Vagina (tissue), 2 donors: Measurements from ENCODE around the gene MSMB. TPM values are rescaled to one million over a fixed set of nuclear protein-coding genes. Genes with fewer than 3 reads are reported as not detected.

Source experiments
- DNase-seq, 2 donors: peaks; one replicate each; pipeline ENCODE4 v3.0.0-alpha.2; 2017; ENCODE audit errors: extremely low spot score in 2 of 2
- H3K27ac ChIP-seq: fragments of 200-600 bp; sonication (generic); one replicate; pipeline ENCODE4 v1.5.1; 2019
- H3K27me3 ChIP-seq: fragments of 200-600 bp; sonication (generic); one replicate; pipeline ENCODE4 v1.5.1; 2019
- H3K36me3 ChIP-seq, 2 donors: fragments of 200-600 bp; sonication (generic); one replicate each; pipeline ENCODE4 v1.5.1; 2017 to 2019
- H3K4me1 ChIP-seq: fragments of 200-600 bp; sonication (generic); one replicate; pipeline ENCODE4 v1.5.1; 2019
- H3K4me3 ChIP-seq, 2 donors: fragments of 200-600 bp; sonication (generic); 1 replicate in 1 of 2; 2 replicates in 1 of 2; pipeline ENCODE4 v1.5.1; 2016 to 2019
- H3K9me3 ChIP-seq: fragments of 200-600 bp; sonication (generic); one replicate; pipeline ENCODE4 v1.5.1; 2019
- POLR2A ChIP-seq, 2 donors: fragments of 450-650 bp; IDR thresholded peaks; one replicate each; pipeline ENCODE4 v1.6.1; 2017; ENCODE audit warnings: antibody characterized with exemption in 2 of 2, mild to moderate bottlenecking in 2 of 2, moderate library complexity in 2 of 2
- POLR2AphosphoS5 ChIP-seq, 2 donors: sonication (generic); formaldehyde crosslinking; IDR thresholded peaks; one replicate each; pipeline ENCODE4 v1.9.0; 2017; ENCODE audit warnings: antibody characterized with exemption in 2 of 2, mild to moderate bottlenecking in 2 of 2, low read depth in 1 of 2; ENCODE audit not compliant: insufficient read depth in 1 of 2
- intact Hi-C: fragments of 100-400 bp; cut with DNase I; formaldehyde crosslinking; loops from one replicate; pipeline ENCODE4 v1.15.1; 2023
- total RNA-seq: library from RNA; depleted of rRNA; stranded (reverse); fragments of >200 nt; gene quantifications from one replicate; pipeline ENCODE4 v1.2.3, GENCODE V29; 2016
- TF ChIP-seq, protein P1 (sequence below), 3 experiments: fragments of 450-650 bp in 2 of 3; fragments of 200-600 bp in 1 of 3; sonication (generic) in 1 of 3; IDR thresholded peaks; one replicate each; pipeline ENCODE4 v1.5.1; 2017 to 2019; ENCODE audit warnings: antibody characterized with exemption in 3 of 3, mild to moderate bottlenecking in 2 of 3, moderate library complexity in 2 of 3

The MSMB gene
- total RNA-seq, 1 donor from 2014 or later: not detected

DNA sequence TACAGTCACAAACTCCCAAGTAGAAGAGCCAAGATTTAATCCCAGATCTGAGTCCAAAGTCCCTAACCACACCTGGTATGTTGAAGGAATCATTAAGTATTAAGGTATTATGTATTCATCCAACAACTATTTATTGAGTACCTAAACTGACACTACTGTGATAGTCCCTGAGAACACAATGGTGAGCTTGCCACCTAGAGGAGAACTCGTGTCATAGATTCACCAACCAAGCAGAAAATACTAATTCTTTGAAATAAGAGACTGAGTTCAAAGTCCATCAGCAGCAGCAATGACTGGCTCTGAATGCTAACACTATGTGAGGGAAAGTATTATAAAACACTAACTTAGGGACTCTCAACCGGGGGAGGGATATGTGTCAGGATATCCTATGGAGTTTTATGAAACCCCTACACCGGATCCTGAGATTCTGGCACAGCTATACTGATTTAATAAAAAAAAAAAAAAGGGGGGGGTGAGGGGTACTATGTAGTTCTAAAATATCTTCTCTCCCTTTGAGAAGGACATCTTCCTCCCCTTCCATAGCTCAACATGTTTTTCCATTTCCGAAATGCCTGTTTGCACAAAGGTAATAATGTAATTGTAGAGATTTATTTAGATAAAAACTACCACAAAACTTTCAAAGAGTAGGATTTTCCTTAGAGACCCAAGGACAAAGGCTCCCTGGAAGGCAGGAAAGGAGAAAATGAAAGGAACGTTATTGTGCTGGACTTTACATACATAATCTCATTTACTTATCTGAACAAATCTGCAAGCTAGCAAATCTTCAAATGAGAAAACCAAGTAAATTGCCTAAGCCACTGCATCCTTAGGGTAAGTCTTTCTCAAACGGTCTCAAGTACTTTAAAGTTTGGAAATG, 17.2 kb downstream of the MSMB start:
- Histone ChIP-seq H3K27me3 (no peaks in the 10 kb centered on the region), H3K4me3 (peak overlapping the region; percentile 75 to 83), H3K27ac (peak overlapping the region; percentile 94), H3K4me1 (peaks cover 67% of the 10 kb centered on the region), H3K9me3 (no peaks in the 10 kb centered on the region), H3K36me3 (no peaks in the 10 kb centered on the region)
- TF ChIP-seq POLR2A (IDR thresholded peaks at IDR 0.05) (no peak), POLR2AphosphoS5 (IDR thresholded peaks at IDR 0.05; ENCODE audit: insufficient read depth in 1 of 2, low read depth in 1 of 2) (peak in 1 of 2 donors; percentile 36)
- TF ChIP-seq, protein P1, sequence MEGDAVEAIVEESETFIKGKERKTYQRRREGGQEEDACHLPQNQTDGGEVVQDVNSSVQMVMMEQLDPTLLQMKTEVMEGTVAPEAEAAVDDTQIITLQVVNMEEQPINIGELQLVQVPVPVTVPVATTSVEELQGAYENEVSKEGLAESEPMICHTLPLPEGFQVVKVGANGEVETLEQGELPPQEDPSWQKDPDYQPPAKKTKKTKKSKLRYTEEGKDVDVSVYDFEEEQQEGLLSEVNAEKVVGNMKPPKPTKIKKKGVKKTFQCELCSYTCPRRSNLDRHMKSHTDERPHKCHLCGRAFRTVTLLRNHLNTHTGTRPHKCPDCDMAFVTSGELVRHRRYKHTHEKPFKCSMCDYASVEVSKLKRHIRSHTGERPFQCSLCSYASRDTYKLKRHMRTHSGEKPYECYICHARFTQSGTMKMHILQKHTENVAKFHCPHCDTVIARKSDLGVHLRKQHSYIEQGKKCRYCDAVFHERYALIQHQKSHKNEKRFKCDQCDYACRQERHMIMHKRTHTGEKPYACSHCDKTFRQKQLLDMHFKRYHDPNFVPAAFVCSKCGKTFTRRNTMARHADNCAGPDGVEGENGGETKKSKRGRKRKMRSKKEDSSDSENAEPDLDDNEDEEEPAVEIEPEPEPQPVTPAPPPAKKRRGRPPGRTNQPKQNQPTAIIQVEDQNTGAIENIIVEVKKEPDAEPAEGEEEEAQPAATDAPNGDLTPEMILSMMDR (IDR thresholded peaks at IDR 0.05): peak in 1 of 3 experiments; percentile 21
- DNase-seq: no peak
- intact Hi-C loops: no loop called here

DNA sequence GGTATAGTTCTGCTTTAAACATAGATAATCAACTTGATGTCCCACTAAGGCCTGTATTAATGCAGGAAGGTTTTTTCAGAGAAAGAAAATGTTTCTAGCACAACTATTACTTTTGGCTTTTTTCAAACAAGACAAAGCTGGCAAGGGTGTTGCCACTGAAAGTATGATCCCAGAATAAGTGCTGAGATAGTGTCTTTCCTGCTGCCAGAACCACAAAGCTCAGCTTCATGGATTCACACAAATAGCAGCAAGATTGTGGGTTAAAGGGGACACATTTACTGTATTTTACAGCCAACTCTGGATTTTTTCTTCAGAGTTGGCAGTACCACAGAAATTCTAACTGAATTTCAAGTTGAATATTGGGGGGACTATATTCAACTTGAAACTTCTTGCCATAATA, 20.0 kb downstream of the MSMB start:
- Histone ChIP-seq H3K4me3 (no peak overlapping the region), H3K36me3 (no peaks in the 10 kb centered on the region), H3K27ac (no peak overlapping the region), H3K4me1 (peaks cover 88% of the 10 kb centered on the region), H3K27me3 (no peaks in the 10 kb centered on the region), H3K9me3 (no peaks in the 10 kb centered on the region)
- no peak for DNase-seq
- TF ChIP-seq, protein P1 (IDR thresholded peaks at IDR 0.05): no peak
- TF ChIP-seq POLR2A (IDR thresholded peaks at IDR 0.05) (no peak), POLR2AphosphoS5 (IDR thresholded peaks at IDR 0.05; ENCODE audit: insufficient read depth in 1 of 2, low read depth in 1 of 2) (no peak)
- intact Hi-C loops: no loop called here

DNA sequence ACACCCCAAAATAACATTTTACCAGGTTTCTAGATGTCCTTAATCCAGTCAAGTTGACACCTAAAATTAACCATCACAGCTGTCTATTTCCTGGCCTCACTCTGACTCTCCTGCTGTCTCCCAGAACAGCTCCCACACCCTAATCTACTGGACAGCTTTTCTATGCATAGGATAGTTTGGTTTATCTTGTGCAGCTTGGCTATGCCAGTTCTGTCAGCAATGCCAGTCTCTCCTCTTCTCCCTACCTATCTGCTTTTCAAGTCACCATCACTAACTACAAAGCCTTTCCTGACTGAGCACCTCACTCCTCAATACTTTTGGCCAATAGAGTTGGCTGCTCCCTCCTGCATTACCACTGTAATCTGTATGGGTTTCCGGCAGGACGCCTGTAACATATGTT, 20.7 kb downstream of the MSMB start:
- H3K27ac ChIP-seq: no peak overlapping the region
- no peaks in the 10 kb centered on the region for H3K9me3 ChIP-seq
- H3K4me3 ChIP-seq: no peak overlapping the region
- DNase-seq: no peak
- no peaks in the 10 kb centered on the region for H3K27me3 ChIP-seq
- intact Hi-C loops: no loop called here
- peaks cover 91% of the 10 kb centered on the region for H3K4me1 ChIP-seq
- no peaks in the 10 kb centered on the region for H3K36me3 ChIP-seq
- TF ChIP-seq, protein P1 (IDR thresholded peaks at IDR 0.05): no peak
- TF ChIP-seq POLR2AphosphoS5 (IDR thresholded peaks at IDR 0.05; ENCODE audit: insufficient read depth in 1 of 2, low read depth in 1 of 2): no peak
- no peak for TF ChIP-seq POLR2A (IDR thresholded peaks at IDR 0.05)

DNA sequence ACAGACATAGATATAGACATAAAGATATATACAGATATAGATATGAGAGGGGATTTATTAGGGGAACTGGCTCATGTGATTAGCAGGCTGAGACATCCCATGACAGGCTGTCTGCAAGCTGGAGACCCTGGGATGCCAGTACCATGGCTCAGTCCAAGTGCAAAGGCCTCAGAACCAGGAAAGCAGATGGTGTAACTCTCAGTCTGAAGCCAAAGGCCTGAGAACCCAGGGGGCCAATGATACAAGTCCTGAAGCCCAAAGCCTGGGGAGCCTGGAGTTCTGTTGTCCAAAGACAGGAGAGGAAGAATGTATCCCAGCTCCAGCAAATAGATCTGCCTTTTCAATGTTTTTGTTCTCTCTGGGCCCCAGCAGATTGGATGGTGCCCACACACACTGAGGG, 21.1 kb downstream of the MSMB start:
- Histone ChIP-seq H3K27me3 (no peaks in the 10 kb centered on the region), H3K36me3 (no peaks in the 10 kb centered on the region), H3K4me1 (peaks cover 95% of the 10 kb centered on the region), H3K9me3 (no peaks in the 10 kb centered on the region), H3K4me3 (no peak overlapping the region), H3K27ac (no peak overlapping the region)
- intact Hi-C loops: no loop called here
- no peak for DNase-seq
- no peak for TF ChIP-seq POLR2AphosphoS5 (IDR thresholded peaks at IDR 0.05; ENCODE audit: insufficient read depth in 1 of 2, low read depth in 1 of 2)
- TF ChIP-seq POLR2A (IDR thresholded peaks at IDR 0.05): no peak
- TF ChIP-seq, protein P1 (IDR thresholded peaks at IDR 0.05): no peak
